Large intestine (tissue), 3 donors: ENCODE data around the gene PRR20A. TPM values are rescaled to one million over a fixed set of nuclear protein-coding genes. Genes with fewer than 3 reads are reported as not detected.
"Not testable (repeated sequence)": the region's sequence is repeated elsewhere in the genome, so short reads cannot be mapped to it uniquely, and the experiment has no call there.

Source experiments
- DNase-seq, 2 donors: peaks; one replicate each; pipeline versions ENCODE4 v3.0.0 to v3.0.0-alpha.2; 2013
- H3K27ac ChIP-seq: one replicate; pipeline ENCODE4 v1.5.1; 2013; ENCODE audit warnings: low read length
- H3K27me3 ChIP-seq: 2 replicates; pipeline ENCODE4 v1.6.1; 2013; ENCODE audit warnings: low read length; ENCODE audit not compliant: control insufficient read depth, insufficient read depth
- H3K36me3 ChIP-seq: 2 replicates; pipeline ENCODE4 v1.6.1; 2013; ENCODE audit warnings: low read length; ENCODE audit not compliant: control insufficient read depth, insufficient read depth
- H3K4me1 ChIP-seq: one replicate; pipeline ENCODE4 v1.6.1; 2013; ENCODE audit warnings: low read length; ENCODE audit not compliant: control insufficient read depth, insufficient read depth
- H3K4me3 ChIP-seq: one replicate; pipeline ENCODE4 v1.5.1; 2013; ENCODE audit warnings: low read length
- H3K9me3 ChIP-seq: one replicate; pipeline ENCODE4 v1.6.1; 2013; ENCODE audit warnings: mild to moderate bottlenecking, low read depth, low read length, moderate library complexity; ENCODE audit not compliant: control insufficient read depth
- whole genome bisulfite sequencing: methylation state at CpG from one replicate; pipeline ENCODE4 v1.1.5; 2013; ENCODE audit warnings: low lambda C conversion rate; ENCODE audit not compliant: insufficient coverage; 5-methylcytosine and 5-hydroxymethylcytosine counted together
- polyA plus RNA-seq: library from polyadenylated mRNA; unstranded; fragments of 120-200 nt; gene quantifications from one replicate; pipeline ENCODE4 v1.2.1, GENCODE V29; 2013

The PRR20A gene
- polyA plus RNA-seq, 1 donor: not detected

DNA sequence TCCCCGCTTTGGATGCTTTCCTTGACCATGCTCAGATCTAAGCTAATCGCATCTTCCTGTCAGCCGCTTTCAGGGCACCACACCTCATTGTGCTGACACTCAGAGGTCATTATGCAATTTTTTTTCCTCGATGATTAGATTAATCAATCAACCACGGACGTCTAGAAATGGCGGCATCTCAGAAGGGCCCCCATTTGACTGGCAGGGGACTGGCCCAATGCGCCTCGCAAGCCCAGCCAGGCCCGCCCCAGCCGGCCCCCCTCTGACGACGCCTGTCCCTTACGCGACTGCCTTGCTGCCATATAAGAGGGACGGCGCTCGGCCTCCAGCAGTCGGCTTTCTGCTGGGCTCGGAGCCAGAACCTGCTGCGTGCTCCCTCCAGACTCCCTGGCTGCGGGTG lies 19.6 kb downstream of the PRR20A start, which contains the start of gene PRR20D:
TSS of gene PRR20D (plus strand) at position 301 of the 400 bp plus-strand sequence. CDS start 387 bp downstream, outside the sequence.
- H3K4me3 ChIP-seq, H3K36me3 ChIP-seq, H3K27ac ChIP-seq, H3K9me3 ChIP-seq, DNase-seq, H3K27me3 ChIP-seq, H3K4me1 ChIP-seq: not testable (repeated sequence)
- no CpG with 5 or more reads among the region's 22 CpGs for WGBS

DNA sequence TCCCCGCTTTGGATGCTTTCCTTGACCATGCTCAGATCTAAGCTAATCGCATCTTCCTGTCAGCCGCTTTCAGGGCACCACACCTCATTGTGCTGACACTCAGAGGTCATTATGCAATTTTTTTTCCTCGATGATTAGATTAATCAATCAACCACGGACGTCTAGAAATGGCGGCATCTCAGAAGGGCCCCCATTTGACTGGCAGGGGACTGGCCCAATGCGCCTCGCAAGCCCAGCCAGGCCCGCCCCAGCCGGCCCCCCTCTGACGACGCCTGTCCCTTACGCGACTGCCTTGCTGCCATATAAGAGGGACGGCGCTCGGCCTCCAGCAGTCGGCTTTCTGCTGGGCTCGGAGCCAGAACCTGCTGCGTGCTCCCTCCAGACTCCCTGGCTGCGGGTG lies 26.2 kb downstream of the PRR20A start, which contains the start of gene PRR20E:
TSS of gene PRR20E (plus strand) at position 301 of the 400 bp plus-strand sequence. CDS start 387 bp downstream, outside the sequence.
- H3K27ac ChIP-seq, H3K27me3 ChIP-seq, H3K9me3 ChIP-seq, DNase-seq, H3K4me1 ChIP-seq, H3K4me3 ChIP-seq, H3K36me3 ChIP-seq: not testable (repeated sequence)
- no CpG with 5 or more reads among the region's 22 CpGs for WGBS

DNA sequence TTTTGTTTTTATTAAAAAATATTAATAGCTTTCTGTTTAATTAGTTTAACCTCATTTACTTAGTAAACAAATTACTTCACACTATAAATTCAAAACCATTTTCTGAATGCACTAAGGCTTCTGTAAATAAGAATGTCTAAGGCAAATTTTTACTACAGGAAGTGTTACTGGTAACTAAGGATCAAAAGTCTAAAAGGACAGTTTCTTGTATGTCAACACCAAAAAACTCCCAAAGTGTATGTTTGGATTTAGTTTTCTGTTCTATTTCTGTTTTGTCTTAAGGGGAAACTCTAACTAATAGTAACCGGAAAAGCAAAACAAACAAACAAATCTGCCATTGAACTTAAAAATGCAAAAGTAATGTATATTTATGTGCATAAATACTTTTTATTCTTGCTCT lies 50.9 kb downstream of the PRR20A start:
- H3K36me3 ChIP-seq: no peaks in the 10 kb centered on the region
- WGBS: no CpG with 5 or more reads among the region's 1 CpG

More for the DNA sequence above, 50.9 kb downstream of the PRR20A start:
- no peak overlapping the region for H3K27ac ChIP-seq
- no peak overlapping the region for H3K4me3 ChIP-seq
- H3K27me3 ChIP-seq: no peaks in the 10 kb centered on the region
- no peaks in the 10 kb centered on the region for H3K9me3 ChIP-seq
- H3K4me1 ChIP-seq: no peaks in the 10 kb centered on the region
- DNase-seq: no peak

Other genes with a start within 250 kb of the PRR20A start
- gene PRR20B, start 6.6 kb downstream of the PRR20A start, polyA plus RNA-seq: not detected
- gene PRR20C, start 13.1 kb downstream of the PRR20A start, polyA plus RNA-seq: not detected
- gene PRR20D, start 19.7 kb downstream of the PRR20A start, polyA plus RNA-seq: not detected
- not detected for gene PRR20E, start 26.3 kb downstream of the PRR20A start, polyA plus RNA-seq